HT1080 (cell line): ENCODE measurements around the gene MXD4. TPM values are rescaled to one million over a fixed set of nuclear protein-coding genes. Genes with fewer than 3 reads are reported as not detected.
A peak's percentile ranks its signal among the peaks of the same experiment; 100 is the strongest.

Experiments
- DNase-seq: peaks from one replicate; pipeline ENCODE4 v3.0.0-alpha.2; 2015; ENCODE audit warnings: low read depth
- total RNA-seq: library from RNA; depleted of rRNA; stranded (reverse); fragments of >200 nt; shearing (Covaris generic); gene quantifications from 2 replicates; pipeline ENCODE4 v1.2.3, GENCODE V29; 2014

MXD4 gene
- total RNA-seq, 1 experiment from 2014 or later = 17.3 TPM

GRCh38 chr4:2292646-2293108 is 30.8 kb upstream of the MXD4 start:
- DNase-seq = no peak

GRCh38 chr4:2291705-2292645 is 30.1 kb upstream of the MXD4 start:
- DNase-seq = no peak

- no peak for DNase-seq
Observed at GRCh38 chr4:2290974-2291704, 29.2 kb upstream of the MXD4 start.

- DNase-seq = no peak
Observed at GRCh38 chr4:2290488-2290887, 28.6 kb upstream of the MXD4 start.

GRCh38 chr4:2289955-2290333 is 28.0 kb upstream of the MXD4 start:
- no peak for DNase-seq

- DNase-seq = no peak
Observed at GRCh38 chr4:2289311-2289954, 27.5 kb upstream of the MXD4 start.

- no peak for DNase-seq
Observed at GRCh38 chr4:2288051-2288541, 26.2 kb upstream of the MXD4 start.

GRCh38 chr4:2287594-2287915 is 25.6 kb upstream of the MXD4 start:
- no peak for DNase-seq

- no peak for DNase-seq
Observed at GRCh38 chr4:2286904-2287593, 25.1 kb upstream of the MXD4 start.

GRCh38 chr4:2285613-2286381 is 23.9 kb upstream of the MXD4 start:
- DNase-seq = no peak

- peak; percentile 75 for DNase-seq
Observed at GRCh38 chr4:2284934-2285612, 23.2 kb upstream of the MXD4 start.

- no peak for DNase-seq
Observed at GRCh38 chr4:2284161-2284933, 22.4 kb upstream of the MXD4 start.

GRCh38 chr4:2283199-2283711 is 21.3 kb upstream of the MXD4 start:
- DNase-seq = no peak

GRCh38 chr4:2281575-2282343 is 19.9 kb upstream of the MXD4 start:
- DNase-seq = peak; percentile 33

GRCh38 chr4:2280531-2281300 is 18.8 kb upstream of the MXD4 start:
- DNase-seq = no peak

GRCh38 chr4:2277956-2278355 is 16.0 kb upstream of the MXD4 start:
- DNase-seq = peak; percentile 24

GRCh38 chr4:2276581-2277325 is 14.8 kb upstream of the MXD4 start:
- DNase-seq = no peak
